Kidney (tissue), 14 donors: Measurements from ENCODE around the gene TSPAN3. TPM values are rescaled to one million over a fixed set of nuclear protein-coding genes. Genes with fewer than 3 reads are reported as not detected.

ENCODE experiments used
- DNase-seq, 5 donors: peaks; one replicate each; pipeline ENCODE4 v3.0.0-alpha.2; 2013 to 2020
- FAIRE-seq: peaks from 2 replicates; lab custom pipeline; 2012; peaks lifted over from hg19 to GRCh38; lab: Jason Lieb, UNC
- H3K27ac ChIP-seq, 2 donors: one replicate each; pipeline ENCODE4 v1.7.0; 2013; ENCODE audit warnings: low read depth in 2 of 2, low read length in 2 of 2, inconsistent platforms in 1 of 2
- H3K27me3 ChIP-seq: one replicate; pipeline ENCODE4 v1.7.1; 2013; ENCODE audit warnings: low read length, inconsistent platforms; ENCODE audit not compliant: control insufficient read depth, insufficient read depth
- H3K36me3 ChIP-seq, 3 donors: one replicate each; pipeline versions ENCODE4 v1.7.0 to v1.7.1; 2013; ENCODE audit warnings: low read length in 3 of 3, control low read depth in 1 of 3, inconsistent platforms in 1 of 3; ENCODE audit not compliant: insufficient read depth in 3 of 3, control insufficient read depth in 2 of 3
- H3K4me1 ChIP-seq, 3 donors: one replicate each; pipeline versions ENCODE4 v1.7.0 to v1.7.1; 2013; ENCODE audit warnings: low read length in 3 of 3, inconsistent platforms in 1 of 3, low read depth in 1 of 3; ENCODE audit not compliant: control insufficient read depth in 2 of 3, insufficient read depth in 2 of 3
- H3K4me3 ChIP-seq, 3 donors: one replicate each; pipeline versions ENCODE4 v1.7.0 to v1.8.1; 2013; ENCODE audit warnings: low read length in 3 of 3, control low read depth in 1 of 3, inconsistent platforms in 1 of 3
- H3K9ac ChIP-seq, 3 donors: one replicate each; pipeline versions ENCODE4 v1.7.0 to v1.7.1; 2013; ENCODE audit warnings: low read length in 3 of 3, control low read depth in 1 of 3, inconsistent platforms in 1 of 3
- H3K9me3 ChIP-seq, 3 donors: one replicate each; pipeline versions ENCODE4 v1.7.0 to v1.7.1; 2013; ENCODE audit warnings: low read length in 3 of 3, control low read depth in 1 of 3, inconsistent platforms in 1 of 3; ENCODE audit not compliant: control insufficient read depth in 2 of 3, insufficient read depth in 1 of 3
- intact Hi-C: fragments of 100-400 bp; cut with DNase I; formaldehyde crosslinking; loops from one replicate; pipeline ENCODE4 v1.11.1; 2022
- polyA plus RNA-seq: library from polyadenylated mRNA; stranded (reverse); fragments of 350-450 nt; fragmentation: Illumina TruSeq; extraction: RNeasy Lipid Tissue Mini Kit (QIAGEN cat#74804); gene quantifications from one replicate; pipeline ENCODE4 v1.2.3, GENCODE V29; 2014; ENCODE audit warnings: low read depth, low replicate concordance; ENCODE audit not compliant: insufficient read depth
- total RNA-seq: library from RNA; stranded (reverse); fragmentation: NEBNext Ultra II Directional; extraction: Animal tissue kit (Norgen Biotek cat#: 25700); gene quantifications from one replicate; pipeline ENCODE4 v1.2.1, GENCODE V29; 2021
- TF ChIP-seq, protein P1 (sequence below): IDR thresholded peaks from 3 replicates; pipeline ENCODE4 v1.5.1; 2012; ENCODE audit warnings: mild to moderate bottlenecking, moderate library complexity, borderline replicate concordance; ENCODE audit not compliant: insufficient read depth; ENCODE audit errors: extremely low read depth
- donor health status: control.
- donor health status: control.
- donor health status: control.
- donor health status: control.
- donor health status: control.
- donor health status: DM: yes; HTN: yes; CAD: no.
- donor health status: Normal renal cell carcinoma (clear cell type).

TSPAN3 gene
- total and polyA plus RNA-seq, 2 donors from 2014 or later = 245 to 273 TPM

DNA sequence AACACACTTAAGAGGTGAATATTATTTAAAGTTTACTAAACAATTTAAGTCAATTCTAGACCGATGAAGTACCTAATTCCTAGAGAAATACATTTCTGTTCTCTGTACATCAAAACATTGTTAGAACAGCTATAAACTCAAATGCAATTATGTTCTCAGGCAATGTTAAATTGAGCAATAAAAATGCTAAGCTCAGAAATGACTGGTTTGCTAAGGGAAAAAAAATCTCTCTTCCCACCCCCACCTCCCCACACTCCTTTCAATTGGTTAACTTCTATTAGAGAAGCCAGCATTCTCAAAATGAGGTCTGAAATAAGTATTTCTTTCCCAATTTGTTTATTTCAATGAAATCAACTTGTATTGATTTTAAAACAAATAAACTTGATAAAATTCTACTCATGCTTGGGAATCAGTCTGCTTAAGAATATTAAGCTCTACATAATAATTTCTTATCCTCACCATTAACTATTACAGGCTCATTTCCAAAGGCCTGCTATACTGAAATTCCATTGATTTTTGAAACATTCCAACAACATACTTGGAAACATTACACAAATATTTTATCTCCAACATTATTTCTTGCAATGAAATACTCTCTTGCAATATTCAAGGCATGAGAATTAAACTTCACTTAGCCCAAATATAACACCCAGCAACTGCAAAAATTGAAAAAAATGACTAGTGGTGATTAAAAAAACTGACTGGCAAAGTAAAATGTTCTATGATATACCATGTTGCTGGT lies 22.6 kb downstream of the TSPAN3 start:
- FAIRE-seq (no peak), DNase-seq (no peak)
- H3K9ac ChIP-seq = no peak overlapping the region
- peaks cover 8 to 29% (median 25%) of the 10 kb centered on the region in 3 donors for H3K36me3 ChIP-seq
- no peaks in the 10 kb centered on the region for H3K4me1 ChIP-seq
- TF ChIP-seq, protein P1, sequence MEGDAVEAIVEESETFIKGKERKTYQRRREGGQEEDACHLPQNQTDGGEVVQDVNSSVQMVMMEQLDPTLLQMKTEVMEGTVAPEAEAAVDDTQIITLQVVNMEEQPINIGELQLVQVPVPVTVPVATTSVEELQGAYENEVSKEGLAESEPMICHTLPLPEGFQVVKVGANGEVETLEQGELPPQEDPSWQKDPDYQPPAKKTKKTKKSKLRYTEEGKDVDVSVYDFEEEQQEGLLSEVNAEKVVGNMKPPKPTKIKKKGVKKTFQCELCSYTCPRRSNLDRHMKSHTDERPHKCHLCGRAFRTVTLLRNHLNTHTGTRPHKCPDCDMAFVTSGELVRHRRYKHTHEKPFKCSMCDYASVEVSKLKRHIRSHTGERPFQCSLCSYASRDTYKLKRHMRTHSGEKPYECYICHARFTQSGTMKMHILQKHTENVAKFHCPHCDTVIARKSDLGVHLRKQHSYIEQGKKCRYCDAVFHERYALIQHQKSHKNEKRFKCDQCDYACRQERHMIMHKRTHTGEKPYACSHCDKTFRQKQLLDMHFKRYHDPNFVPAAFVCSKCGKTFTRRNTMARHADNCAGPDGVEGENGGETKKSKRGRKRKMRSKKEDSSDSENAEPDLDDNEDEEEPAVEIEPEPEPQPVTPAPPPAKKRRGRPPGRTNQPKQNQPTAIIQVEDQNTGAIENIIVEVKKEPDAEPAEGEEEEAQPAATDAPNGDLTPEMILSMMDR = no peak
- no peak overlapping the region for H3K27ac ChIP-seq
- no peaks in the 10 kb centered on the region for H3K9me3 ChIP-seq
- no peaks in the 10 kb centered on the region for H3K27me3 ChIP-seq
- H3K4me3 ChIP-seq = no peak overlapping the region
- intact Hi-C loops = no loop called here

GRCh38 chr15:77046704-77047412 lies 24.1 kb downstream of the TSPAN3 start:
- Histone ChIP-seq H3K9me3 (no peaks in the 10 kb centered on the region), H3K4me1 (no peaks in the 10 kb centered on the region), H3K27ac (no peak overlapping the region), H3K36me3 (peaks cover 10 to 33% (median 23%) of the 10 kb centered on the region in 3 donors), H3K4me3 (no peak overlapping the region), H3K27me3 (no peaks in the 10 kb centered on the region), H3K9ac (no peak overlapping the region)
- no peak for DNase-seq
- intact Hi-C loops = no loop called here
- TF ChIP-seq, protein P1 = no peak
- FAIRE-seq = no peak

DNA sequence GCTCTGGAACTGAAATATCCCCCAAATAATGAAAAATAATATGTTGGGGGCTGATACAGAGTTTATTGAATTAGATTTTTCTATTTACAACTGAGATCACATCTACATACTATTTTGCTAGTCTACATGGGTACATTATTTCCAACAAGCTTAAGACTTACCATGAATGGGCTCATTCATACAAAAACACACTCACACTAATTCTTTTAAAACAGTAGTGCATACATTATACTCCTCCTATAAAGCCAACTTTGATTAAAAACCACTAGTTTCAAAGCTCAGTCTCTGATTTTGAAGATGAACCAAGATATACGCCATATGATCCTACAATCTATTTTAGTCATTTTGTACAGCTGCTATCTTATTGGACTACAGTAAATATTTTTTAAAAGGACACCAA lies 24.9 kb downstream of the TSPAN3 start:
- H3K9me3 ChIP-seq = no peaks in the 10 kb centered on the region
- no peaks in the 10 kb centered on the region for H3K4me1 ChIP-seq
- H3K27ac ChIP-seq = no peak overlapping the region
- intact Hi-C loops = no loop called here
- no peak for DNase-seq
- no peaks in the 10 kb centered on the region for H3K27me3 ChIP-seq
- TF ChIP-seq, protein P1 = no peak
- H3K36me3 ChIP-seq = peaks cover 11 to 36% (median 24%) of the 10 kb centered on the region in 3 donors
- H3K9ac ChIP-seq = no peak overlapping the region
- H3K4me3 ChIP-seq = no peak overlapping the region
- FAIRE-seq = no peak
